GM13976 (cell line): ENCODE measurements around the gene DNAJC3.
"Not testable (repeated sequence)": the region's sequence is repeated elsewhere in the genome, so short reads cannot be mapped to it uniquely, and the experiment has no call there.

ENCODE experiments used
- DNase-seq: peaks from one replicate; pipeline ENCODE4 v3.0.0; 2012; ENCODE audit warnings: low spot score
- CTCF ChIP-seq: IDR thresholded peaks from 2 replicates; pipeline ENCODE4 v1.5.1; 2012; ENCODE audit warnings: borderline replicate concordance, mild to moderate bottlenecking; ENCODE audit not compliant: insufficient read depth; ENCODE audit errors: extremely low read depth, missing control alignments, control extremely low read depth
- in situ Hi-C: fragments of 300-500 bp; cut with MboI; formaldehyde crosslinking; loops from one replicate; pipeline ENCODE4 v1.12.0; 2022; ENCODE audit warnings: low sequenced_read_pairs, mixed read lengths, inconsistent platforms; ENCODE audit not compliant: unreplicated experiment

Gene DNAJC3

DNA sequence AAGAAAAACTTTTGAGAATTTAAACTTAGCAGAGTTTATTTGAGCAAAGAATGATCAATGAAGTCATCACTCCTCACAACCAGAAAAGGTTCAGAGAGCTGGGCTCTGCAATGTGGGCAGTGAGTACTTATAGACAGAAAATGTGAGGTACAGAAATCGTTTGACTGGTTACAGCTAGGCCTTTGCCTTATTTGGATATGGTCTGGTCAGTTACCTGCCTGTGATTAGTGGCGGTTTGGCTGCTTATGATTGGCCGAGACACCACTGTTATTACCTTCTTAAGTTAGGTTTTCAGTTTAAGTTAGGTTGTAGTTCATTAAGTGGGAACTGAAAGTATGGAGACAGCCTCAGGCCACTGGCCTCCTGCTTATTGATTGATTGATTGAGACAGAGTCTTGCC is 66.3 kb downstream of the DNAJC3 start:
- in situ Hi-C loops, result no loop called here
- no peak for TF ChIP-seq CTCF
- DNase-seq, result no peak

GRCh38 chr13:95745289-95745688 is 68.3 kb downstream of the DNAJC3 start:
- no peak for DNase-seq
- in situ Hi-C loops, result no loop called here
- no peak for TF ChIP-seq CTCF

GRCh38 chr13:95745752-95746151 is 68.8 kb downstream of the DNAJC3 start:
- no peak for TF ChIP-seq CTCF
- DNase-seq, result no peak
- in situ Hi-C loops, result no loop called here

DNA sequence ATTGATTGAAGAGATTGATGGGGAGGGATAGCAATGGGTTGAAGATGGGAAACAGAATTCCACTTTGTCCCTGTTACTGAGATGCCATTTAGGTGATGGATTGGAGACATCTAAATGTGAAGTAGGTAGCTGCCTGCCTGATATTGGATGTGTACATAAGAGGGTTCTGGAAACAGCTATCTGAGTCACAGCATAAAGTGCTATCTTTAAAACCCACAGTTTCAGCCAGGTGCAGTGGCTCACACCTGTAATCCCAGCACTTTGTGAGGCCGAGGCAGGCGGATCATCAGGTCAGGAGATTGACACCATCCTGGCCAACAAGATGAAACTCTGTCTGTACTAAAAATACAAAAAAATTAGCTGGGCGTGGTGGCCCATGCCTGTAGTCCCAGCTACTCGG is 72.6 kb downstream of the DNAJC3 start:
- in situ Hi-C loops, result no loop called here
- no peak for DNase-seq
- no peak for TF ChIP-seq CTCF

- DNase-seq, result no peak
- in situ Hi-C loops, result no loop called here
- no peak for TF ChIP-seq CTCF
Observed at GRCh38 chr13:95752677-95753076, 75.7 kb downstream of the DNAJC3 start.

- in situ Hi-C loops, result no loop called here
- TF ChIP-seq CTCF, result no peak
- no peak for DNase-seq
Observed at GRCh38 chr13:95754069-95754468, 77.1 kb downstream of the DNAJC3 start.

DNA sequence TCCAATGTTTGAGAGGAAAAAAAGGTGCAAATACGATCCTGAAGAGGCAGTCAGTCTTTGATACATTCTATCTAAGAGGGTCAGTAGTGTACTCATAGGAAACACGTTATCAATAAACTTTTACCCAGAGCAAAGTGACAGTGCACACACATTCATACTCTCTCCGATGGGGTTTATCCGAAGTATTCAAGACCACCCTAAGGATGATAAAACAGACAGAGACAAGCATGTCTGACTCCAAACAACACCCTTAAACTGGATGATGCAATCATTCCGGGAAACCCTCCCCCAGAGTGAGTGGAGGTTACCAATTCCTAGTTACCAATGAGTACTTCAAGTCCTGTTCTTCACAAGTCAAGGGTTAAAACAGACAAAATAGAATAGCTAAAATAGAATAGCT is 79.1 kb downstream of the DNAJC3 start:
- no peak for TF ChIP-seq CTCF
- no peak for DNase-seq
- in situ Hi-C loops, result no loop called here

DNA sequence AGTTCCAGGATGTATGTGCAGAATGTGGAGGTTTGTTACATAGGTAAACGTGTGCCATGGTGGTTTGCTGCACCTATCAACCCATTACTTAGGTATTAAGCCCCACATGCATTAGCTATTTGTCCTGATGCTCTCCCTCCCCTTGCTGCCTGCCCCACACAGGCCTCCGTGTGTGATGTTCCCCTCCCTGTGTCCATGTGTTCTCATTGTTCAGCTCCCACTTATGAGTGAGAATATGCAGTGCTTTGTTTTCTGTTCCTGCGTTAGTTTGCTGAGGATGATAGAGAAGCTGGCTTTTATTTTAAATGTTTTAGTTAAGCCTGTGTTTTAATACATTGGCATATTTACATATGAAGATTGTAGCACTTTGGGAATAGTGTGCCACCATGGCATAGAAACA is 85.7 kb downstream of the DNAJC3 start:
- DNase-seq, in situ Hi-C loops: not testable (repeated sequence)
